Measurements from ENCODE around the gene SWAP70. TPM values are rescaled to one million over a fixed set of nuclear protein-coding genes. Genes with fewer than 3 reads are reported as not detected.
"Not testable (repeated sequence)": the region's sequence is repeated elsewhere in the genome, so short reads cannot be mapped to it uniquely, and the experiment has no call there.

SWAP70 gene
- 47.7 and 59.5 TPM in 2 replicates for total RNA-seq

DNA sequence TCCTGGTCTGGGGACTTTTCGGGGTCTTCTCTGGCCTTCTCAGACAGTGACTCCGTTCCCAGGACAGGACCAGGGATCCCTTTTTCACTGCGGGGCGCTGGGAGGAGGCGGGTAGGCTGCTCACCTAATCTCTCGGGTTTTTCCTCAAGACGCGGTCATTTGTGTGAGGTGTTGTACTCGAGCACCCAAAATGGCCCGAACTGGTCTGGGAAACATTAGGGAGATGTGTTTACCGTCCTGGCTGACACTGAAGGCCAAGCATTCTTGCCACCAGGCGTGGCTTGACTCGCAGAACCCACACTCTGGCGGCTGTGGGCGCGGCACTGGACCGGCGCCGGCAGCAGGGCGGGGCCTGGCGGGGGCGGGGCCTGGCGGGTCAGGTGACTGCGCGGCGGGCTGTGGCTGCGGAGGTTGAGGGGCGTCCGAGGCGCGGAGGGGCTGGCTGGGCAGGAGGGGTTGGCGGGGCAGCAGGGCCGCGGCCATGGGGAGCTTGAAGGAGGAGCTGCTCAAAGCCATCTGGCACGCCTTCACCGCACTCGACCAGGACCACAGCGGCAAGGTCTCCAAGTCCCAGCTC, at the start of gene SWAP70:
TSS of gene SWAP70 (plus strand) at position 379 of the 577 bp plus-strand sequence. CDS start at position 482, 103 bp downstream.
- DNase-seq (ENCODE audit: low read depth in 2 of 2), result peak; percentile 87 to 90

DNA sequence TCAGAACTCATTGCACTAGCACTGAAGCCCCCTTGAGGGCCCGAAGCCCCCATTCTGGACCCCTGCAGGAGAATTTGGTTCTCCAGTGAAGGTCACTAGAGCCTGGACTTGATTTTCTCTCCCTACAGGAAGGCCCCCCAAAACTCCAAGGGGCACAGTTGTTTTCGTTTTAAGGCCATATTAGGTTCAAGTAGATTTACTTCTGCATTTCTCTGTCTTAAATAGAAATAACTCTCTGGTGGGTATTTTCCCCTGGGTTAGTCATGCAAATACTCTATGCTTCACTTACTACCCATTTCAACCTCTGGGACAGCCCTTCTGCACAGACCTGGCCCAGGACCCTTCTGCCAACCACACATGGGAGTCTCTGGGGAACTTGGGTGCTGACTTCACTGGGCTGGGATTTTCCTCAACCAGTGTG, 48.8 kb upstream of the SWAP70 start:
- DNase-seq (ENCODE audit: low read depth in 2 of 2), result no peak

DNA sequence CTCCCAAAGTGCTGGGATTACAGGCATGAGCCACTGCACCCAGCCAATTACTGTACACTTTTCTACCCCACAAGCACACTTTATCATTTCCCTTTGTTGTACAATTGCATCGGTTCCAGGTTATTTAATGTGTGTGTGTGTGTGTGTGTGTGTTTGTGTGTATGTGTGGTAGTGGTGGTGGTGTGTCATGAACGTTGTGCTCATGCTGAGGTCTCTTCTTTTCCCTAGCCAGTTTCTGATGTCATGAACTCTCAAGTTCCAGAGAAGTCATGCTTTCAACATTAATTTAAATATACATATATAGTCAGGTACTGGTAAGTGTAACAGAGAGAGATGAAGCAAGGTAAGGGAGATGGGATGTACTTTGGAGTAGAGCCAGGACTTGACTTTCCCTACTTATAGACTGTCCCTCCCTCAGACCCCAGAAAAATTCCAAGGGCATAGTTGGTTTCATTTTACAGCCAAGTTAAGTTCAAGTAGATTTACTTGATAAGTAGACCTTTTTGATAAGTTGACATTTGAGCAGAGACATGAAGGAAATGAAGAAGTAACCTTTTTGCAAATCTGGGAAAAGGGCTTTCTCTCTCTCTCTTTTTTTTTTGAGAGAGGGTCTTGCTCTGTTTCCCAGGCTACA, 47.7 kb upstream of the SWAP70 start:
- DNase-seq (ENCODE audit: low read depth in 2 of 2), result no peak

DNA sequence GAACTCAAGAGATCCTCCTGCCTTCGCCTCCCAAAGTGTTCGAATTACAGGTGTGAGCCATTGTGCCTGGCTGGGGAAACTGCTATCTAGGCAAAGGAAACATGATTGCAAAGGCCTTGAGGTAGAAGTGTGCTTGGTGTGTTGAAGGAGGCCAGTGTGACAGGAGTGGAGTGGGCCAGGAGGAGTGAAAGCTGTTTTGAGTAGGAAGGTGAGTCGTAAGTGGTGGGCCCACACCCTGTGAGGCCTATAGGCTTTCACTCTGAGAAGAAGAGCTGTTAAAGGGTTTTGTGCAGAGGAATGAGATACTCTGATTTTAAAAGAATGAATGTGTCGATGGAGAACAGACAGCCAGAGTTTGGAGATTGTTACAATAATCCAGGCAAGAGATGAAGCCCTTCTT, 47.0 kb upstream of the SWAP70 start:
- DNase-seq (ENCODE audit: low read depth in 2 of 2), result no peak

DNA sequence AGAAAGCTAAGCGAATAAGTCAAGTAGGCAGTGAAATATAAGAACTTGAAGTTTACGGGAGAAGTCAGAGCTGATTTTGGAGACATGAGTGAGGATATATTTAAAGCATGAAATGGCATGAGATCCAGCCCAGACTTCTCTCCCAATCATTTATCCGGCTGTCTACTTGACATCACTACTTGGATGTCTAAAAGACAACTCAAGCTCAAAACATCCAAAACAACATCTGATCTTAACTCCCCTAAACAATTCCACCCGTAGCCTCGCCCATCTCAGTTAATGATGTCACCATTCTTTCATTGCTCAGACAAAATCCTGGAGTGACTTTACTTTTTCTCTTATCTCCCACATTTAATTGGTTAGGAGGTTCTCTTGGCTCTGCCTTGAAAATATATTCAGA, 45.9 kb upstream of the SWAP70 start:
- DNase-seq (ENCODE audit: low read depth in 2 of 2), result no peak

DNA sequence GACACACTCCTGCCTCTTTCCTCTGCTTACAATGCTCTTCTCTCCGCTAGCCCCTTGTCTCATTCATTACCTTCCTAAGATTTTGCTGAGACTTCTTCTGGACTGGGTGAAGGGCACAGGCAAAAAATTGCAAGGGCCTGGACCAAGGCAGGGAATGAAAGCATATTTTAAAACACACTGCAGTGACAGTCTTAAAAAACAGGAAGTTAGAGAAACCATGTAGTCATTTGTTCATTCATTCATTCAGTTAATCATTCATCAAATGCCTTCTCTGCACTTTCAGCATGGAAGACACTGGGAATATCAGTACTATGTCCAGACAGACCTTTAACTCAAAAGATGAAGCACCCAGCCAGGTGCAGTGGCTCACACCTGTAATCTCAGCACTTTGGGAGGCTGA, 44.9 kb upstream of the SWAP70 start:
- DNase-seq (ENCODE audit: low read depth in 2 of 2), result no peak

DNA sequence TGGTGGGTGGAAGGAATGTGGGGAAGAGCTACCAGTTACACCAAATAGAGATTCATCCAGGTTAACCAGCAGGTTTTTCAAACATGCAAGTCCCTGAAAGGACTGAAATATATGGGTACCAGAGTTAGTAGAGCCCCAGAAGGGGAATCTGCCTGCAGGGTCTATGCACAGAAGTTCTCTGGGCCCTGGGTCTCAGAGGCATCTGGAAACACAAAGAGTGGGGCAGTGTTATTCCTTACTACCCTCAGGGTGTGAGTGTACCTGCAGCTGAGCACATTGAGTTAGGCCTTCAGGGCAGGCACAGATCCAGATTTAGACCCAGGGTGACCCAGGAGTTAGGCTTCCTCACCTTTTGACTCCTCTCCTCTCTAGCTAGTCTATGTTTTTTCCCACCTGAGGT, 43.9 kb upstream of the SWAP70 start:
- DNase-seq (ENCODE audit: low read depth in 2 of 2), result no peak

DNA sequence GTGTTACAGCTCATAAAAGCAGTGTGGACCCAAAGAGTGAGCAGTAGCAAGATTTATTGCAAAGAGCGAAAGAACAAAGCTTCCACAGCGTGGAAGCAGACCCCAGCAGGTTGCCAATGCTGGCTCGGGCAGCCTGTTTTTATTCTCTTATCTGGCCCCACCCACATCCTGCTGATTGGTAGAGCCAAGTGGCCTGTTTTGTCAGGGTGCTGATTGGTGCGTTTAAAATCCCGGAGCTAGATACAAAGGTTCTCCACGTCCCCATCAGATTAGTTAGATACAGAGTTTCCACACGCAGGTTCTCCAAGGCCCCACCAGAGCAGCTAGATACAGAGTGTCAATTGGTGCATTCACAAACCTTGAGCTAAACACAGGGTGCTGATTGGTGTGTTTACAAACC, 41.5 kb upstream of the SWAP70 start:
- DNase-seq (ENCODE audit: low read depth in 2 of 2), result not testable (repeated sequence)

DNA sequence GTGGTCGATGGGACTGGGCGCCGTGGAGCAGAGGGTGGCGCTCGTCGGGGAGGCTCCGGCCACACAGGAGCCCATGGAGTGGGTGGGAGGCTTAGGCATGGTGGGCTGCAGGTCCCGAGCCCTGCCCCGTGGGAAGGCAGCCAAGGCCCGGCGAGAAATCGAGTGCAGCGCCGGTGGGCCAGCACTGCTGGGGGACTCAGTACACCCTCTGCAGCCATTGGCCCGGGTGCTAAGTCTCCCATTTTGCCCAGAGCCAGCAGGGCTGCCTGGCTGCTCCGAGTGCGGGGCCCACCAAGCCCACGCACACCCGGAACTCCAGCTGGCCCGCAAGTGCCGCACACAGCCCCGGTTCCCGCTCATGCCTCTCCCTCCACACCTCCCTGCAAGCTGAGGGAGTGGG, 40.8 kb upstream of the SWAP70 start:
- DNase-seq (ENCODE audit: low read depth in 2 of 2), result not testable (repeated sequence)

DNA sequence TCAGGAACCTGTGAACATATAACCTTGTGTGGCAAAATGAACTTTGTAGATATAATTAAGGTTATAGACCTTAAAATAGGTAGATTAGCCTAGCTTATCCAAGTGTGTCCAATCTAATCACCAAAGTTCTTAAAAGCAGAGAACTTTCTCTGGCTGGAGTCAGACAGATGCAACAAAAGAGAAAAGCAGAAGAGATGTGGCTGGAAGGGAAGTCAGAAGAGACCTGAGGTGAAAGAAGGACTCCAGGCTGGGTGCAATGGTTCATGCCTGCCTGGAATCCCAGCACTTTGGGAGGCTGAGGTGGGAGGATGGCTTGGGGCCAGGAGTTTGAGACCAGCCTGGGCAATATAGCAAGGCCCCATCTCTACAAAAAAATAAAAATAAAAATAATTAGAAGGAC, 39.4 kb upstream of the SWAP70 start:
- DNase-seq (ENCODE audit: low read depth in 2 of 2), result no peak

DNA sequence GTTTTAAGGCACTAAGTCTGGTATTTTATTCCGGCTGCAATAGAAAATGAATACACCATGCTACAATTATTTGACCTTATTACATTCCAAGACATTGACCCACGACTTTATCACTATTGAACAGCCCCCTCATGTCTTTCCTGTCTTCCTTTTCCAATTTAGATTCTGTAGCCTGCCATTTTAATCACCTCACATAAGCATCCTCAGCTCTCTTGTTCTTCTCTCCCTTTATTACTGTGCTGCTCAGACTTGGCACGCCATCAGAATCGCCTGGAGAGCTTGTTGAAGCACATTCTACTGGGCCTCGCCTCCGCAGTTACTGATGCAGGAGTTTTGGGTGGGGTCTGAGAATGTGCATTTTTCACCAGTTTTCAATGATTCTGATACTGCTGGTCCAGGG, 38.7 kb upstream of the SWAP70 start:
- DNase-seq (ENCODE audit: low read depth in 2 of 2), result no peak

DNA sequence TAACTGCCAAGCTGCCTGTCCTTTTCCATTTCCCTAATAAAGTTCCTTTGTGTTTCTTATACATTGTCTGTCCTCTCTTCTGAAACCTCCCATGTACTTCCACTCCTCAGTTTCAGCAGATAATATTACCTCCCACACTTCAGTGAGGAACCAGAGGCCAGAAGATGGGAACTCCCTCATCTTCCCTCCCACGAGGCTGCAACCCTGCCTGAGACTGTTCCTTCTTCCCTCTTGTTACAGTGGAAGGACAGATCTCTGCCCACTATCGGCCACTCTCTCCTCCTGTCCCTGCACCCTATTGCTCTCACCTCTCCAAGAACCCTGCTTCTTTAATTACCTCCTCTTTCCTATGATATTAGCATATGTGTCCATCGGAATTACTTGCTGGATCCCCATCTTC, 38.1 kb upstream of the SWAP70 start:
- no peak for DNase-seq (ENCODE audit: low read depth in 2 of 2)

DNA sequence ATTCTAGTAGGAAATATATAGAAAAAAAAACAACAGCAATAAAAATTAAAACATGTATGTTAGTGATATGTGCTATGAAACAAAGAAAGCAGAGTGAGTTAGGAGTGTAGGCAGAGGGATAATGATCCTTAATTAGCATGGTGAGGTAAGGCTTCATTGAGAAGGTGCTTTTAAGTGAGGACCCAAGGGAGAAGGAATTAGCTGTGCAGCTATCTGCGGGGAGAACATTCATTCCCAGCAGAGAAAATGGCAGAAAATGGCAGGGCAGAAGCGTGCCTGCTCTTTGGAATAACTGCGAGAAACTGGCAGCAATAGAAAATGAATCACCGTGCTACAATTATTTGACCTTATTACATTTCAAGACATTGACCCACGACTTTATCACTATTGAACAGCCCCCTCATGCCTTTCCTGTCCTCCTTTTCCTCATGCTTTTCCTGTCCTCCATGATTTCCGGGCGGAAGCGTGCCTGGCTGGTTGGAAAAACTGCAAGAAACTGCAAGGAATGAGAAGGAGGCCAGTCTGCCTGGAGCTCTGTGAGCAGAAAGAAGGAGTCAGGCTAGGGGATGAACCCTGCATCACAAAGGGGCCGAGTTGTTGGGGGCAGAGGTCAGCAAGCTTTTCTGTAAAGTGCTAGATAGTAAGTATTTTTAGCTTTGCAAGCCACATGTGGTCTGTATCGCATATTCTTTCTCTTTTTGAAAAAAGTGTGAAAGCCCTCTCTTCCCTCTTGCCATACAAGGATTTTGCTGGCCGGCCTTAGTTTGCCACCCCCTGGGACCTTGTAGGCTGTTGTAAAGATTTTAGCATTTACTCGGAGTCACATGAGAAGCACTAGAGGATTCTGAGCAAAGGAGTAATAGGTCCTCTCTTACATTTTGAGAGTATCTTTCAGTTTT, 37.1 kb upstream of the SWAP70 start:
- DNase-seq (ENCODE audit: low read depth in 2 of 2), result peak; percentile 71 to 83

DNA sequence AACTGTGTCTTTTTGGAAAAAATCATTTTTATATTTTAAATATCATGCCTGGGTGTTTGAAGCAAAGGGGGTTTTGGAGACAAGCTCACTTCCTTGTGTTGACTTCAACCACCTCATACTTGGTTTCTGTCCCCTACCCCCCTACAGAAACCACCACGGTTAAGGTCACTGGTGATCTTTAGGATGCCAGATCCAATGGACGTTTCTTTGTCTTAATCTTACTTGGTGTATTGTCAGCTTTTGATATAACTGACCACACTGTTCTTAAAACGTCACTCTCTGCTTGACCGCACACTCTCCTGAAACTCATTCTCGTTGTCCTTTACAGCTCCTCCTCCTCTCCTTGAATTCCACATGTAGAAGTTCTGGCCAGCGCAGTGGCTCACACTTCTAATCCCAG, 34.8 kb upstream of the SWAP70 start:
- no peak for DNase-seq (ENCODE audit: low read depth in 2 of 2)

DNA sequence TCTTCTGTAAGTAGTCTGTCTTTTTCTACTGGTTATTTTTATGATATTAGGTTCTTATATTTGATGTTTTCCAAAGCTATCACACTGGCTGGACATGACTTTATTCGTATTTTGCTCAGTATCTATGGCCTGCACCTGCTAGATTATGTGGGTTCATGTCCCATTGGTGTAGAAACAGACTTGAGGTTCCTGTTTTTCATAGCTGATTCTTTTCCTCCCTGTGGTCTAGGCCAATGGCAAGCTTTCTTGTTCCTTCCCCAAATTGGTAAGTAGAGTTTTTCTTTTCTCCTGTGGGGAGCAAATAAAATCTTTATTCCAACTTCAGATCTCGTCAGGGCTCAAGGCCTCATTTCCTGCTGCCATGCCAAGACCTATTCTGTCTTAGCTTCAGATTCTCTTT, 30.2 kb upstream of the SWAP70 start:
- no peak for DNase-seq (ENCODE audit: low read depth in 2 of 2)

DNA sequence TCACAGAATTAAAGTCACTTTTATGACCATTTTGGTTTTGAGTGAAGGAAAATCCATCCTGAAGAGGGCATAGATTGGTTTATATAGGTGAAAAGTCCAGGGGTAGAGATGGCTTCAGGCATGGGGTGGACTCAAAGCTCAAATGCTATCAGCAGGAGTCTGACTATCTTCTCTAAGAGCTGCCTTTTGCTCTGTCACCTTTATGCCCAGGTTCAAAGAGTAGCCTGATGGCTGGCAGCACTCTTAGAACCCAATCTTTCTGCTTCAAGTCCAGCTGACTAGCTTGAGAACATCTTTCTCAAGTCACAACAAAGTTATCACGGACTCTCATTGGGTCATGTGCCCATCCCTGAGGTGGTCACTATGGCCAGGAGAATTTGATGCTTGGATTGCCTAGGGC, 27.2 kb upstream of the SWAP70 start:
- DNase-seq (ENCODE audit: low read depth in 2 of 2), result no peak

DNA sequence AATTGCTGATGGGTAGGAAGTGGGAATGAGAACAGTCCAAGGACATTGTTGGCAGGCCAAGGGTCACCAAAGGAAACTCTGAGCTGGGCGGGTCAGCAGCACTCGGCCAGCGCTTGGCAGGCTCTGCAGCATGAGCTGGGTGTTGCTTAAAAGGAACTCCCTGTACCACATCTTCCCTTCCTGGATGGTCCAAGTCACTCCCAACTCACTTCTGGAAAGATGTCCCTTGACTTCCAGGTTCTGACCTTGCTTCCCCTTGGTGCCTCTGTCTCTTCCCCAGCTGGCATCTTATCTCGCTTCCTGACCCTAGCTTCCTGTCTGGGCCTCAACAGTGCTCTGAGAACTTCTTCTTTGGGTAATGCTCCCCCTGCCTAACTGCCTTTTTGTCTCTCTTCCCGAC, 24.8 kb upstream of the SWAP70 start:
- DNase-seq (ENCODE audit: low read depth in 2 of 2), result peak in 1 of 2 donors; percentile 26

DNA sequence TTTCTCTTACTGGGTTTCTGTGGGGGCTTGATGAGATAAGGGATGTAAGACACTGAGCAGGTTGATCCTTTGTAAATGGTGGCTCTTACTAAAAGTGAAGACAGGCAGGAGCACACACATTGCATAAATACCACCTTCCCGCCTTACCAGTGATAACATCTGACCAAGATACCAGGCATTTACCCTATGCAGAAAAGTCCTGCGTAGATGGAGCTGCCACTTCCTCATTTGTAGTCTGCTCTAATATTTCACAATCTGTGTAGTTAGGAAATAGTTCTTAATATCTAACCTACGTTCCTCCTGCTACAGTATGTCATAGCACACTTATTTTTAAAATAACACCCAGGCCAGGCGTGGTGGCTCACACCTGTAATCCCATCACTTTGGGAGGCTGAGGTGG, 23.9 kb upstream of the SWAP70 start:
- DNase-seq (ENCODE audit: low read depth in 2 of 2), result no peak

DNA sequence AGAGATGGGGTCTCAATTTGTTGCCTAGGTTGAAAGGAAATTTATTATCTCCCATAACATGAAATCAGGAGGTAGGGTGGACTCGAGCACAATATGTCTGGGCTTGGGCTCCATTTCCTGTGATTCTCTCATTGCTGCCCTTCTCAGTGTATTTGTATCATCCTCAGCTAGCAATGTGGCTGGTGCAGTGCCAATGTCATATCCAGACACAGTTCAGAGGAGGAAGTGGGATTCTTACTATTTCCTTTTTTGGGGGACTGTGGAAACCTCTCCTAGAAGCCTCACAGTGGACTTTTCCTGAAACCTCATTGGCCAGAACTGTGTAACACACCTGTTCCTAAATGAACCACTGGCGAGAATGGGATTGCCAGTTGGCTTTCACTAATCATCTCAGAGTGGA, 21.0 kb upstream of the SWAP70 start:
- DNase-seq (ENCODE audit: low read depth in 2 of 2), result peak in 1 of 2 donors; percentile 29

DNA sequence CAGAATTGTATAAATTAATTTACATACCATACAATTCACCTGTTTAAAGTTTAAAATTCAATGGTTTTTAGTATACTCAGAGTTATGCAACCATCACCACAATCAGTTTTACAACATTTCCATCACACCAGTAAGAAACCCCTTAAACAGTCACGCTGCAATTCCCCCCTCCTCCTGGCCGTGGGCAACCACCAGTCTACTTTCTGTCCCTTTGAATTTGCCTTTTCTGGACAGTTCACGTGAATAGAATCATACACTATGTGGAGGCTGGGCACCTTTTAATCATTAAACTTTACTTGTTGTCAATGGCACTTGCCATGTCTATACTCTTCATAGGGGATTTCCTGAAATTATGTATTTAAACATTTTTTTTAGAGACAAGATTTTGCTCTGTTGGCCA, 20.1 kb upstream of the SWAP70 start:
- no peak for DNase-seq (ENCODE audit: low read depth in 2 of 2)

DNA sequence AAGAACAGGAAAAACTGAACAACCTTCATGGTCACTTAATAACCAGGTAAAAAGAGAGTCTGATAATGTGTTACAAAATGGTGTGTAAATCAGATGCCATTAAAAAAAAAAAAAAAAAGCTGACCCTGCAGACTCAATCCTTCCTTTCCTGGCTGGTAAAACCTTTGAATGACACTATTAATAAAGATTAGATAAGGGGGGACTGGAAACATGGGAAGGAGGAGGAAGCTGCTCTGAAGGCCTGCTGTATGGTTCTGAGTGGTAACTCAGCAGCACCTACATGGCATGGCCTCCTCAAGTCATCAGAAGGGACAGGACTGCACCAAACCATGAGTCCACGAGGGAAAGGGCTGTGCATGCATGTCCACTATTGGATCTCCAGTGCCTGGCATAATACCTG, 18.0 kb upstream of the SWAP70 start:
- no peak for DNase-seq (ENCODE audit: low read depth in 2 of 2)

DNA sequence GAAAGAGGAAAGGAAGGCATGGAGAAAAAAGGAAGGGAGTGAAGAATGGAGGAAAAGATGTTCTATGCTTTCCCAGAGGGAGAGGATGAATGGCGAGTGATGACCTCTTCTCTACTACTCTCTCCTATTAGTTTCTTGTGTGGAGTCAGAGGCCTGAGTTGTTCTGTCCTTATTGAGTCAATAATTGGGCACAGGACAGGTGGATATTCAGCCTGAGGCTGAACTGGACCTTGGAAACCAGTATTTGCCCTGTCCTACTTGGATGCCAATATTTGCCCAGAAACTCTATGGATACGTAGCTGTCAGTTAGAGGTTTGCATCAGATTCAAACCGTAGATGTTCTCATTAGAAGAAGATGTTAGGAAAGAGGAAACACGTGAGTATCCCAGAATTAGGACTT, 17.6 kb upstream of the SWAP70 start:
- no peak for DNase-seq (ENCODE audit: low read depth in 2 of 2)

DNA sequence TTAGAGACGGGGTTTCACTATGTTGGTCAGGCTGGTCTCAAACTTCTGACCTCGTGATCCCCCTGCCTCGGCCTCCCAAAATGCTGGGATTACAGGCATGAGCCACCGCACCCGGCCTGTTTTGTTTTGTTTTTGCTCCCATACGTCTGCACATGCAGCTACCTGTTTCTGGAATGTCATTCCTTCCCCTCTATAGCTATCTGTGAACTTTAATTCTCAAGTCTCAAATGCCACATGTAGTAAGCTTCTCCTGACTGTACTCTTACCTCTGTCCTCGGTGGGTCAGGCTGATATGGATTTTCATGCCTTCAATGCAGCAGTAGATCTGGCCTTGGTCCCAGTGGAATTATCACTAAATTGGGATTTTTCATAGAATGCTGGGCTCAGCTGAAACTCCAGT, 12.4 kb upstream of the SWAP70 start:
- no peak for DNase-seq (ENCODE audit: low read depth in 2 of 2)

Data from lung microvascular endothelial cell (primary cell).